Gastroesophageal sphincter (tissue), 4 donors: Measurements from ENCODE around the gene CLEC4E. TPM values are rescaled to one million over a fixed set of nuclear protein-coding genes. Genes with fewer than 3 reads are reported as not detected.
"Not testable (repeated sequence)": the region's sequence is repeated elsewhere in the genome, so short reads cannot be mapped to it uniquely, and the experiment has no call there.

ENCODE experiments used
- ATAC-seq: fragments of 150-250 bp; one replicate; pipeline ENCODE4 v1.9.1; 2016; ENCODE audit warnings: mild to moderate bottlenecking, moderate library complexity
- H3K27ac ChIP-seq, 4 donors: fragments of 200-600 bp; sonication (generic) in 3 of 4; 1 replicate in 3 of 4; 2 replicates in 1 of 4; pipeline ENCODE4 v1.5.1; 2016 to 2019
- H3K27me3 ChIP-seq: fragments of 200-600 bp; sonication (generic); one replicate; pipeline ENCODE4 v1.5.1; 2019
- H3K36me3 ChIP-seq, 2 donors: fragments of 200-600 bp; sonication (generic); one replicate each; pipeline ENCODE4 v1.5.1; 2019; ENCODE audit warnings: control low read depth in 1 of 2
- H3K4me1 ChIP-seq, 3 donors: fragments of 200-600 bp; sonication (generic); 1 replicate in 2 of 3; 2 replicates in 1 of 3; pipeline ENCODE4 v1.5.1; 2016 to 2019; ENCODE audit warnings: control low read depth in 2 of 3
- H3K4me3 ChIP-seq, 2 donors: fragments of 200-600 bp; sonication (generic); one replicate each; pipeline ENCODE4 v1.5.1; 2019; ENCODE audit warnings: mild to moderate bottlenecking in 1 of 2, moderate library complexity in 1 of 2
- H3K9me3 ChIP-seq, 3 donors: fragments of 200-600 bp; sonication (generic); one replicate each; pipeline ENCODE4 v1.5.1; 2017 to 2019; ENCODE audit warnings: control low read depth in 2 of 3
- CTCF ChIP-seq, 4 experiments: fragments of 200-600 bp in 2 of 4; fragments of 450-650 bp in 2 of 4; sonication (generic) in 1 of 4; IDR thresholded peaks; one replicate each; pipeline ENCODE4 v1.5.1; 2017 to 2019; ENCODE audit warnings: antibody characterized with exemption in 4 of 4, mild to moderate bottlenecking in 2 of 4, moderate library complexity in 2 of 4
- EP300 ChIP-seq: sonication (generic); formaldehyde crosslinking; IDR thresholded peaks from one replicate; pipeline ENCODE4 v1.6.1; 2017; ENCODE audit warnings: antibody characterized with exemption, mild to moderate bottlenecking
- POLR2A ChIP-seq, 2 donors: fragments of 450-650 bp; IDR thresholded peaks; one replicate each; pipeline ENCODE4 v1.6.1; 2017; ENCODE audit warnings: antibody characterized with exemption in 2 of 2, mild to moderate bottlenecking in 2 of 2, moderate library complexity in 1 of 2
- POLR2AphosphoS5 ChIP-seq: sonication (generic); formaldehyde crosslinking; IDR thresholded peaks from one replicate; pipeline ENCODE4 v1.6.1; 2017; ENCODE audit warnings: antibody characterized with exemption
- WGBS, 2 donors: methylation state at CpG; one replicate each; pipeline ENCODE4 v1.1.5; 2018; ENCODE audit warnings: low coverage in 1 of 2; 5-methylcytosine and 5-hydroxymethylcytosine counted together
- total RNA-seq, 4 donors: library from RNA; depleted of rRNA; stranded (reverse); fragments of >200 nt; gene quantifications; one replicate each; pipeline ENCODE4 v1.1.0, GENCODE V29; 2016

Gene CLEC4E
- total RNA-seq, 4 donors from 2014 or later, result 0.12 to 6.5 (median 1.5) TPM

GRCh38 chr12:8572507-8572906, 31.8 kb upstream of the CLEC4E start:
- Histone ChIP-seq H3K36me3 (no peaks in the 10 kb centered on the region), H3K9me3 (peaks cover 0 to 9% (median 0%) of the 10 kb centered on the region in 3 donors), H3K27me3 (peaks cover 6% of the 10 kb centered on the region), H3K27ac (no peak overlapping the region), H3K4me1 (no peaks in the 10 kb centered on the region), H3K4me3 (no peak overlapping the region)
- WGBS, 2 donors, result 29 to 60% methylated on average over 1 to 2 of the region's 2 CpGs
- TF ChIP-seq EP300 (no peak), POLR2AphosphoS5 (no peak), CTCF (IDR thresholded peaks at IDR 0.05) (no peak), POLR2A (IDR thresholded peaks at IDR 0.05) (no peak)
- ATAC-seq, result no peak

DNA sequence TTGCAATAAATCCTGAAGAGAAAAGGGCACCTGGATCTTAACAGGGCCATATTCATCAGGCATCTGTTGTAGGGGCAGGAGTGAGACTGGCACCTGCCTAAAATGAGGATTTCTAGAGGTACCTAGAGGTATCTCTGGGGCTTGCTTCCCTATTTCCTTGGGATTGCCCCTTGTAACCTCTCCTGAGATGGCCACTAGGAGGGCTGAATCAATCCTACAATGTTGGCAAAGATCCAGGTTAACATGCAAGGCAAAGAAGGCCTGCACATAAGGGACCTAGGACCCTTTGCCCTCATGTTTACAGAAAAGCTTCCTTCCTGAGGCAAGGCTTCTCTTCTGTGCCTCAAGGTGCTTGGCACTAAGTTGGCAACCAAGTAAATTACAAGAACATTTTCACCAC, 25.8 kb upstream of the CLEC4E start:
- Histone ChIP-seq H3K4me1 (no peaks in the 10 kb centered on the region), H3K9me3 (peaks cover 0 to 29% (median 0%) of the 10 kb centered on the region in 3 donors), H3K27ac (no peak overlapping the region), H3K27me3 (no peaks in the 10 kb centered on the region), H3K4me3 (no peak overlapping the region), H3K36me3 (no peaks in the 10 kb centered on the region)
- TF ChIP-seq EP300 (no peak), CTCF (IDR thresholded peaks at IDR 0.05) (no peak), POLR2A (IDR thresholded peaks at IDR 0.05) (no peak), POLR2AphosphoS5 (no peak)
- no peak for ATAC-seq

DNA sequence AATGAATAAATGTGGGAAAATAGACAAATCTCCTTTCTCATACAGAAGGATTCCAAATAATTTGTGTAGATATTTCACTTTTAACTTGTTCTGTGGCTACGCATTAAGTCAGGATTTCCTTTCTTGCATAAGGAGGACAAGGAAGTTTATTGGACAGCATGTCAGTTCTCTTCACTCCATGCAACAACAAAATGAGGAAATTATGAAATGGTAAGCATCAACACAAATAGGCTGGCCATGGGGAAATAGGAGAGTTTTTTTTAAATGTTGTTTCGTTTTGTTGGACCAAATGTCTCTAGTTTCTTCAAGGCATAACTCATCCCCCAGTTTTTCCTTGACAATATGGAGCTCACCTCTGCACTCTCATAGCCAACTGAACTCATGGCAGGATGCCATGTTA, 25.3 kb upstream of the CLEC4E start:
- H3K36me3 ChIP-seq, ATAC-seq, H3K27ac ChIP-seq, H3K27me3 ChIP-seq, H3K4me3 ChIP-seq, H3K4me1 ChIP-seq: not testable (repeated sequence)
- peaks cover 0 to 29% (median 0%) of the 10 kb centered on the region in 3 donors for H3K9me3 ChIP-seq
- WGBS, 2 donors, result 69 to 71% methylated on average over 1 to 2 of the region's 2 CpGs

- Histone ChIP-seq H3K27ac (no peak overlapping the region), H3K4me3 (no peak overlapping the region), H3K4me1 (no peaks in the 10 kb centered on the region), H3K9me3 (peaks cover 0 to 29% (median 0%) of the 10 kb centered on the region in 3 donors), H3K27me3 (no peaks in the 10 kb centered on the region), H3K36me3 (no peaks in the 10 kb centered on the region)
- TF ChIP-seq CTCF (IDR thresholded peaks at IDR 0.05) (no peak), POLR2AphosphoS5 (no peak), POLR2A (IDR thresholded peaks at IDR 0.05) (no peak), EP300 (no peak)
- ATAC-seq, result no peak
- WGBS, 2 donors, result 40 to 67% methylated on average over 1 to 3 of the region's 22 CpGs
These were observed 24.0 kb upstream of the CLEC4E start for GRCh38 chr12:8564656-8565055.

DNA sequence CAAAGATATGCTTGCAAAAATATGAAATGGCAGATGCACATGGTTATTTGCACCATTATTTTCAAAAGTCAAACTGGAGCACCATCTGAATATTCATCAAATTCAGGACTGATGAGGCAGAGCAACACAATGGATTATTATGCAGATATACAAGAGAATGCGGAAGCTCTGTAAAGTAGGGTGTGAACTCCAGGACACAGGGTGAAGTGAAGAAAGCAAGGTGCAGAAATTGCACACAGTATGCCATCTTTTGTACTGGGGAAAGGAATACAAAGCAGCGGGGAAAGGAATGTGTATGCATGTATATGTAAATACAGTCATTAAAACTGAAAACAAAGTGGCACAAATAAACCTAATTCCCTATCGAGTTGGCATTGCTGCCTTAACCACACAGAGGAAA, 22.7 kb upstream of the CLEC4E start:
- Histone ChIP-seq H3K36me3 (no peaks in the 10 kb centered on the region), H3K4me1 (no peaks in the 10 kb centered on the region), H3K27me3 (no peaks in the 10 kb centered on the region), H3K4me3 (no peak overlapping the region), H3K9me3 (peaks cover 0 to 29% (median 0%) of the 10 kb centered on the region in 3 donors), H3K27ac (no peak overlapping the region)
- WGBS, 2 donors, result 48 to 80% methylated on average over 3 of the region's 3 CpGs
- TF ChIP-seq POLR2A (IDR thresholded peaks at IDR 0.05) (no peak), CTCF (IDR thresholded peaks at IDR 0.05) (no peak), EP300 (no peak), POLR2AphosphoS5 (no peak)
- no peak for ATAC-seq

DNA sequence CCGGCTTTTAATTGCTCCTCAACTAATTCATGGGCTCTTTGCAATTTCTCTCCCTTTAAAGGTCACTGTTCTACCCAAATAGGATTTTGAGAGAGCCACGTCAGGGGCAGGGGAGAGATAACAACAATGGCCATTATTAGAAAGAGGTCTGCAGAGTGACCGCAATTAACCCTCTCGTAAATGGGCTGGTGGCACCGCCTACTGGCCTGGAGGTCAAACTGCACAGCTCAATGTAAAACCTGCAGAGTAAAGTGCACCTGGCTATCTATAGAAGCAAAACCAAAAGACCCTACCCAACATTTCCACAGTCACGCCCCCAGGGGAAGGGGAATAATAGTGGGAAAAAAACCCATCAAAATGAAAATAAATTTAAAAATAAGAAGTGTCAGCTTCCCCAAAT, 21.6 kb upstream of the CLEC4E start:
- no peaks in the 10 kb centered on the region for H3K27me3 ChIP-seq
- no peak overlapping the region for H3K4me3 ChIP-seq
- H3K9me3 ChIP-seq, result peaks cover 0 to 19% (median 0%) of the 10 kb centered on the region in 3 donors
- H3K36me3 ChIP-seq, result no peaks in the 10 kb centered on the region
- no peaks in the 10 kb centered on the region for H3K4me1 ChIP-seq
- no peak overlapping the region for H3K27ac ChIP-seq
- TF ChIP-seq POLR2AphosphoS5, result no peak
- TF ChIP-seq POLR2A (IDR thresholded peaks at IDR 0.05), result no peak
- no peak for TF ChIP-seq CTCF (IDR thresholded peaks at IDR 0.05)
- TF ChIP-seq EP300, result no peak
- WGBS, 2 donors, result 94 to 96% methylated on average over 6 of the region's 6 CpGs
- no peak for ATAC-seq
